Activated CD4-positive, alpha-beta T cell treated with anti-CD3 and anti-CD28 coated beads, Interleukin-2, amount 10 ng/mL, durations not matched to agents 7 days and 5 days (primary cell): ENCODE measurements around the gene OBSCN. TPM values are rescaled to one million over a fixed set of nuclear protein-coding genes. Genes with fewer than 3 reads are reported as not detected.

Experiments used
- CTCF ChIA-PET: fragments of 350-600 bp; sonication (Branson Sonifier 250); formaldehyde crosslinking; loops from one replicate; lab custom pipeline; 2021; ENCODE audit warnings: antibody characterized with exemption; lab: Charles Lee
- POLR2A ChIA-PET: fragments of 350-600 bp; sonication (Branson Sonifier 250); formaldehyde crosslinking; loops from one replicate; lab custom pipeline; 2021; ENCODE audit warnings: antibody characterized with exemption; lab: Charles Lee
- DNase-seq: peaks from one replicate; pipeline ENCODE4 v3.0.0-alpha.2; 2020
- H3K27ac Mint-ChIP-seq: one replicate; pipeline ENCODE4 v1.8.0; 2021; ENCODE audit warnings: mild to moderate bottlenecking, moderate library complexity, mixed read lengths
- H3K27me3 Mint-ChIP-seq: one replicate; pipeline ENCODE4 v1.8.0; 2021; ENCODE audit warnings: mixed read lengths
- H3K36me3 Mint-ChIP-seq: one replicate; pipeline ENCODE4 v1.8.0; 2021; ENCODE audit warnings: low read depth, mixed read lengths
- H3K4me1 Mint-ChIP-seq: one replicate; pipeline ENCODE4 v1.8.0; 2021; ENCODE audit warnings: mixed read lengths
- H3K4me3 Mint-ChIP-seq: one replicate; pipeline ENCODE4 v1.8.0; 2021; ENCODE audit warnings: mild to moderate bottlenecking, moderate library complexity, mixed read lengths
- H3K9me3 Mint-ChIP-seq: one replicate; pipeline ENCODE4 v1.8.0; 2021; ENCODE audit warnings: mixed read lengths
- total RNA-seq, 2 experiments: library from RNA; stranded (reverse); gene quantifications; one replicate each; pipeline ENCODE4 v1.2.3, GENCODE V29; 2021

Gene OBSCN
- total RNA-seq, 2 experiments from 2014 or later: 13.8 to 21.8 TPM

DNA sequence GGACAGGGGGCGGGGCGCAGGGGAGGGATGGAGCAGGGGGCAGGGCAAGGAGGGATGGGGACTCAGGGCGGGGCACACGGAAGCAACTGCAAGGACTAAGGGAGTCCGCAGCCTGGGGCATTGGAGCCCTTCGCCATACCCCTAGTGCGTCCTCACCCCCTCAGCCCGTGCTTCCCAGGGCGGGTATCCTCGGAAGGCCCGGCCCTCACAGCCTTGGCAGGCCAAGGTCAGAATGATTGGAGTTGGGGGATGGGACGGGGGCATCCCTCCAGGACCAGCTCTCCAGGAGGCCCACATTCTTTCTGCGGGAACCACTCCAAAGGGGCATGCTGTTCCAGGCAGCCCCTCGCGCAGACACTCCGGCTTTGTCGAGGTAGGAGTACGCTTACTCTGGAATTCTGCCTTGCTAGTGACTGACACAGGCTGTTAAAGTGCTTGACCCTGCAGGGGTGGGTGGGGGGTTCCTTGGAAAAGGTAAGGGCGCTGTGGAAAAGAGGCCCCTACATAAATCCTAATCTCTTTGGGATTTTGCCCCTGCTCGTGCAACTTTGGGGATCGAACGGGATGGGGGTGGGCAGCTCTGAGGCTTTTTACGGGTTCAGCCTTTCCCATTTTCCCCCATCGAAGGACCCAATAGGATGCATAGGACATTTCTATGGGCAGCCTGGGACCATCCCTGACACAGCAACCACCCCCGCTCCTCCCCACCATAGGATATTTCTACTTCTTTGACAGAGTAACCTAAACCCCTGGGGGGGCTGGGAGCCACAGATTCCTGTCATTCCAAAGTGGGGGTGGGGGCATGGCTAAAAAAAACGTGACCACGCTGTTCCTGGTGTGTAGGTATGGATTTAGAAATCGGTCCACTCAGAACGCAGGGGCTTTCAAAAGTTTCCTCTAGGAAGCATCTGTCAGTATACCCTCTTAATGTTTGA, 199.5 kb downstream of the OBSCN start:
- H3K27me3 Mint-ChIP-seq: no peaks in the 10 kb centered on the region
- peaks cover 27% of the 10 kb centered on the region for H3K36me3 Mint-ChIP-seq
- peaks cover 47% of the 10 kb centered on the region for H3K4me1 Mint-ChIP-seq
- ChIA-PET POLR2A (interaction anchor here (0.6 to 0.7 kb wide), 3 partner anchors 17 to 55 kb away, joined by 3 to 8 read pairs (median 3); a partner anchor contains a TSS), CTCF (no interaction called here)
- no peak for DNase-seq
- H3K9me3 Mint-ChIP-seq: no peaks in the 10 kb centered on the region
- H3K4me3 Mint-ChIP-seq: peak overlapping the region; percentile 97
- peak overlapping the region; percentile 86 for H3K27ac Mint-ChIP-seq

DNA sequence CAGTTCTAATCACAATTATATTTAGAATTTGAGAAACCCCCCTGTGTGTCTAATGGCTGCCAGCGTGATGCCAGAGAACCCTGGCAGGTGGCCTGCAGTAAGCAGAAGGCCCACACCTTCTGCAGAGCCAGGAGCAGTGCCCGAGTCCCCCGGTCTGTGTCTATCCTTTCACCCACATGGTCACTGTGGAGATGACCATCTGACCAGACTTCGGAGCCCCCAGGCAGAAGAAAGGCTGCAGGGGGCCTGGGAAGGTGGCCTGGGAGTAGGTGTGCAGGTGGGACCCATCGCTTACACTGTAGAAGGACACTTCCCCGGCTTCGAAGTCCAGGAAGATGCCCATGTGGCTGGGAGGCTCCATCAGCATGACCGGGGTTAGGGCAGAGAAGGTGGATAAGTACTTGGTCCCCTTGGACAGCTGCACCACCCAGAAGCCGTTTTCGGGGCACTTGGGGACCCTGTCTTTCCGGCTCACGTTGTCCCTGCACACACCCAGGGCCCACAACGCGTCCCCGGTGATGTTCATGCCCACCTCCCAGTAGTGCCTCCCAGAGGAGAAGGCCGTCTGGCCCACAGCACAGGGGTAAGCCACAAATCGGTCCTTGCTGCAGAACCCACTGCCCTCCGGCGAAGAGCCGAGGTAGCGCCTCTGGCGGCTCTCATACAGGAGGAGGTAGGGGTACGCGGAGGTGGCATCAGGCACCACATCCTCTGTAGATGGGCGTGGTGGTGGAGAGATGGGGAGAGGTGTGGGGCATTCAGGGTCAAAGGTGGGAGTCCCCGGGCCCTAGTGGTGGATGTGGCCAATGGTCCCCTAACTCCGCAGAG, 200.4 kb downstream of the OBSCN start:
- H3K27me3 Mint-ChIP-seq: no peaks in the 10 kb centered on the region
- DNase-seq: no peak
- peaks cover 39% of the 10 kb centered on the region for H3K4me1 Mint-ChIP-seq
- H3K4me3 Mint-ChIP-seq: peak overlapping the region; percentile 97
- no peak overlapping the region for H3K27ac Mint-ChIP-seq
- no peaks in the 10 kb centered on the region for H3K9me3 Mint-ChIP-seq
- POLR2A ChIA-PET: no interaction called here
- peaks cover 20% of the 10 kb centered on the region for H3K36me3 Mint-ChIP-seq
- CTCF ChIA-PET: no interaction called here

GRCh38 chr1:228408869-228409805, 201.3 kb downstream of the OBSCN start:
- no peak for DNase-seq
- Mint-ChIP-seq H3K4me1 (peaks cover 33% of the 10 kb centered on the region), H3K27me3 (no peaks in the 10 kb centered on the region), H3K27ac (no peak overlapping the region), H3K36me3 (peaks cover 11% of the 10 kb centered on the region), H3K9me3 (no peaks in the 10 kb centered on the region), H3K4me3 (peak overlapping the region; percentile 25)
- POLR2A ChIA-PET: no interaction called here
- CTCF ChIA-PET: interaction anchor here (0.5 kb wide), 1 partner anchor 1580 kb away, joined by 4 read pairs; no protein-coding TSS in a partner anchor

DNA sequence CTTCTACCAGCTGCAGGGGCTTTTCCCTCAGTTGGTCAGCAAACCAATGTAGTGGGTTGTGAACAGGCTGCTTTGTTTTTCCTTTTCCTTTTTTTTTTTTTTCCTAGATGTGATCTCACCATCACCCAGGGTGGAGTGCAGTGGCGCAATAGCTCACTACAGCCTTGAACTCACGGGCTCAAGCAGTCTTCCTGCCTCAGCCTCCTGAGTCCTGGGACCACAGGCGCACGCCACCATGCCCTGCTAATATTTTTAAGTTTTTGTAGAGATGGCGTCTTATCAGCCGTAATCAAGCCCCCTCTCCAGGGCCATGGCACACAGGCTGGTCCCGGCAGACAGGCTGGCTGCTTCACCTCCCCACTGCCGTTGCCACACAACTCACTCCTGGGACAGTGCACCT, 202.2 kb downstream of the OBSCN start:
- H3K27ac Mint-ChIP-seq: no peak overlapping the region
- no peaks in the 10 kb centered on the region for H3K9me3 Mint-ChIP-seq
- POLR2A ChIA-PET: no interaction called here
- peaks cover 24% of the 10 kb centered on the region for H3K4me1 Mint-ChIP-seq
- CTCF ChIA-PET: interaction anchor here (1.8 kb wide), 1 partner anchor 12 kb away, joined by 4 read pairs; no protein-coding TSS in a partner anchor
- H3K27me3 Mint-ChIP-seq: peaks cover under 1% of the 10 kb centered on the region
- no peak overlapping the region for H3K4me3 Mint-ChIP-seq
- peaks cover 6% of the 10 kb centered on the region for H3K36me3 Mint-ChIP-seq
- DNase-seq: no peak

GRCh38 chr1:228410671-228411070, 202.8 kb downstream of the OBSCN start:
- Mint-ChIP-seq H3K4me3 (no peak overlapping the region), H3K4me1 (peaks cover 26% of the 10 kb centered on the region), H3K27ac (no peak overlapping the region), H3K36me3 (peaks cover 5% of the 10 kb centered on the region), H3K27me3 (peaks cover 7% of the 10 kb centered on the region), H3K9me3 (no peaks in the 10 kb centered on the region)
- ChIA-PET POLR2A (no interaction called here), CTCF (interaction anchor here (1.8 kb wide), 1 partner anchor 13 kb away, joined by 4 read pairs; no protein-coding TSS in a partner anchor)
- DNase-seq: no peak

GRCh38 chr1:228411121-228411520, 203.3 kb downstream of the OBSCN start:
- no peak for DNase-seq
- ChIA-PET CTCF (interaction anchor here (1.8 kb wide), 2 partner anchors 13 to 46 kb away, joined by 4 to 5 read pairs; a partner anchor contains a TSS), POLR2A (no interaction called here)
- H3K27ac Mint-ChIP-seq: no peak overlapping the region
- H3K36me3 Mint-ChIP-seq: peaks cover 5% of the 10 kb centered on the region
- no peaks in the 10 kb centered on the region for H3K9me3 Mint-ChIP-seq
- no peak overlapping the region for H3K4me3 Mint-ChIP-seq
- peaks cover 11% of the 10 kb centered on the region for H3K27me3 Mint-ChIP-seq
- peaks cover 31% of the 10 kb centered on the region for H3K4me1 Mint-ChIP-seq

- Mint-ChIP-seq H3K27ac (no peak overlapping the region), H3K9me3 (no peaks in the 10 kb centered on the region), H3K4me1 (peaks cover 33% of the 10 kb centered on the region), H3K4me3 (no peak overlapping the region), H3K27me3 (peaks cover 15% of the 10 kb centered on the region), H3K36me3 (peaks cover 5% of the 10 kb centered on the region)
- ChIA-PET CTCF (interaction anchor here (1.2 to 1.8 kb wide), 4 partner anchors 14 to 47 kb away, joined by 3 to 5 read pairs (median 4); a partner anchor contains a TSS), POLR2A (interaction anchor here (0.6 kb wide), 1 partner anchor 53 kb away, joined by 3 read pairs; no protein-coding TSS in a partner anchor)
- DNase-seq: no peak
These were observed 203.9 kb downstream of the OBSCN start for GRCh38 chr1:228411548-228412430.

DNA sequence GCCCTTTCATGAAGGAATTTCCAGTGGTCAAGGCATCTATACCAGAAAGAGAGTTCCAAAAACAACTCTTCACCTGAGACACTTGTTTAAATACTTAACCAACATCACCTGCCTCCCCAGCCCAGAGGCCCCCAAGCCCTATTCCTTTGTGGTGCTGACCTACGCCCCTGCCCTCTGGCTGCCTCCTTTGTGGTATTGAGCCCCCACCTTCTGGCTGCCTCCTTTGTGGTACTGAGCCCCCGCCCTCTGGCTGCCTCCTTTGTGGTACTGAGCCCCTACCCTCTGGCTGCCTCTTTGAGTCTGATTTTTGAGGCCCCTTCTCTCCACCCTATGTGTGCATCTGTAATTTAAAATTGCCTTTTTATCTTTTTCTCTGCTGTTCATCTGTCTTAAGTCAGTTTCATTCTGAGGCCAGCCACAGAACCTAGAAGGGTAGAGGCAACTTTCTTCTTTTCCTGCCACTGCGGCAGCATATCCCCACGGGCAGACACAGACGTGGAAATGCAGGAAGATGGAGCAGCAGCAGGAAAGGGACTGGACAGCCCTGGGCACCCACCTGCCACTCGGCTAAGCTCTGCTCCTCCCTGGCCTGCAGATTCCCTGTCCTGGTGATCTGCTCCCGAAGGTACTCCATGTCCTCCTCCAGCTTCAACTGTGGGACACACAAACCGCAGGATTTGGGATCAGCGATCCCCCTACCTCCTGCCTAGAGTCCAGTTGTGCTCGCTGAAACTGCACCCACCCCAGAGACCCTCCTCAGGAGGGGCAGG, 205.6 kb downstream of the OBSCN start:
- H3K27ac Mint-ChIP-seq: peak overlapping the region; percentile 46
- H3K36me3 Mint-ChIP-seq: peaks cover 5% of the 10 kb centered on the region
- DNase-seq: no peak
- ChIA-PET CTCF (interaction anchor here (1.2 kb wide), 1 partner anchor 45 kb away, joined by 4 read pairs; no protein-coding TSS in a partner anchor), POLR2A (no interaction called here)
- H3K27me3 Mint-ChIP-seq: peaks cover 28% of the 10 kb centered on the region
- peaks cover 33% of the 10 kb centered on the region for H3K4me1 Mint-ChIP-seq
- no peak overlapping the region for H3K4me3 Mint-ChIP-seq
- H3K9me3 Mint-ChIP-seq: no peaks in the 10 kb centered on the region

DNA sequence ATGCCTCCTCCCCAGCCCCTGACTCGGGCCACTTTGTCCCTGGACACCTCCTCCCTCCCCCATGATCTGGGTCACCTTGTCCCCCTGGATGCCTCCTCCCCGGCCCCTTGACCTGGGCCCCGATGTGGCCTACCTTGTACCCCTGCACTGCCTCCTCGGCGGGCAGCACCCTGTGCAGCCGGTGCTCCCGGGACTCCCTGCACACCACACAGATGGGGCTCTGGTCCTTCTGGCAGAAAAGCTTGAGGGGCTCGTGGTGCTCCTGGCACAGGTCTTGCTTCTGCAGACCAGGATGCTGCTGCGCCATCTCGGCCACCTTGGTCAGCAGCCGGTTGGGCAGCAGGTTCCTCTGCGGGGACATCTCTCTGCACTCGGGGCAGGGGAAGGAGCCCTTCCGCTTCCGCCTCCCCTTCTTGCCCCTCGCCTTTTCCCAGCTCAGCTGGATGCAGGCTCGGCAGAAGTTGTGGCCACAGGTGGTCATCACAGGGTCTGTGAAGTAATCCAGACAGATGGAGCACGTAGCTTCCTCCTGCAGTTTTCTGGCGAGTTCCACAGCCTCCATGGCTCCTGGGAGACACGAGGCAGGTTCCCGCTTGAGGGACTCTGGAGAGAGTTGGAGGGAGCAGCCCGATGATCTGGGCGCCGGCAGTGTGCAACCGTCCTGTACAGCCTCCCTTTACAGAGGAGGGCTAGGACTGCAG, 206.8 kb downstream of the OBSCN start:
- no peak overlapping the region for H3K4me3 Mint-ChIP-seq

GRCh38 chr1:228415221-228415620, 207.4 kb downstream of the OBSCN start:
- POLR2A ChIA-PET: no interaction called here
- Mint-ChIP-seq H3K4me1 (peaks cover 26% of the 10 kb centered on the region), H3K27ac (no peak overlapping the region), H3K4me3 (no peak overlapping the region), H3K27me3 (peaks cover 35% of the 10 kb centered on the region), H3K9me3 (no peaks in the 10 kb centered on the region), H3K36me3 (peaks cover 5% of the 10 kb centered on the region)
- CTCF ChIA-PET: no interaction called here
- DNase-seq: no peak

More for the DNA sequence above, 206.8 kb downstream of the OBSCN start:
- Mint-ChIP-seq H3K9me3 (no peaks in the 10 kb centered on the region), H3K4me1 (peaks cover 26% of the 10 kb centered on the region), H3K36me3 (peaks cover 5% of the 10 kb centered on the region), H3K27me3 (peaks cover 35% of the 10 kb centered on the region), H3K27ac (no peak overlapping the region)
- no peak for DNase-seq
- ChIA-PET POLR2A (interaction anchor here (0.6 kb wide), 1 partner anchor 75 kb away, joined by 3 read pairs; no protein-coding TSS in a partner anchor), CTCF (no interaction called here)
